NK-92 (cell line): ENCODE data around the gene ARHGEF19.

Experiments
- DNase-seq: peaks from one replicate; lab custom pipeline; 2025; ENCODE audit not compliant: unreplicated experiment; lab: John Stamatoyannopoulos, UW

Gene ARHGEF19

DNA sequence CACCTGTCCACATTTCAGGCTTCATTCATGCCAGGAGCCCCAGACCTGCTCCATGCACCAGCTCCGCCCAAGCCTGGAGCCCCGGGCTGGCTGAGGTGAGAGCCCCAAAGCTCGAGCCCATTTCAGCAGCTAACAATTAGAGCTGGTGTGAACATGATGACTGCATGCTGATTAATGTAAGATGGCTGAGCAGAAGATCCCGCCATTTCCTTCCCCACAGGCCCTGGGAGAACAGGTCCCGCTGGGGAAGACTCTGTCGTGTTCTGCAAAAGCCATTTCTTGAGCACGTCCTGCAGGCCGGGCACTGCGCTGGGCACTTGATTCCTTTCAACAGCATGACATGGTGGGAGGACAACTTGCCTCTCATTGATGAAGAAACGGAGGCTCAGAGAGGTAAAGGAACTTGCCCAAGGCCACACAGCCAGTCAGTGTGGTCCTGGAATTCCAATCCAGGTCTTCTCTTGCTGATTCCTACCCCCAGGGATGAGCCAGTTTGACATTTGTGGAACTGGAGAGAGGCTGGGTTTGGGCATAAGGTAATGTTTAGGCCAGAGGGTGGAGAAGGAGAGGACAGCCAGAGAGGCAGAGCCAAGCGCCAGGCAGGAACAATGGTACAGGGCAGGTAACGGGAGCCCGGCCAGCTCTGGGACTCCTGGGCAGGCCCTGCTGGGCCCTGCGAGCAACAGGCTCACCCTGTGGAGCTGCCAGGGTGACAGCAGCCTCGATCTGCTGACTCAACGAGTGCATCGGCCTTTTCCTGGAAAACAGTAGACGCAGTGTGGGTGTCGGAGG, 28.5 kb downstream of the ARHGEF19 start:
- DNase-seq, result no peak

DNA sequence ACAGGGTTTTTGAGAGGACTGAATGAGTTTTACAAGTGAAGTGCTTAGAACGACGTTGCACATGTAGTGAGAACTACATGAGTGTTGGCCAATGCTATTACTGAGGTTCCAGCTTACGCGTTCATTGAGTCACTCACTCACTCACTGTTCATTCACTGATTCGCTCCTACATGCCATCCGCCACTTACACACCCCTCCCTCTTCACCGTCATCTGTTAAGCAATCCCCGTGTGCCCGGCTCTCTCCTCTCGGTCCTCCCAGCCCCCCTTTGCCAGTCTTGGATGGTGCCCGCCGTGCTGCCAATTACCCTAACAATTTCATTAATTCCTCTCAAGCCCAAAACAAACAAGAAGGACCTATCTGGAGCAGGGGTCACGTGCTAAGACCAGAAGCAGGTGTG, 29.3 kb downstream of the ARHGEF19 start:
- no peak for DNase-seq

DNA sequence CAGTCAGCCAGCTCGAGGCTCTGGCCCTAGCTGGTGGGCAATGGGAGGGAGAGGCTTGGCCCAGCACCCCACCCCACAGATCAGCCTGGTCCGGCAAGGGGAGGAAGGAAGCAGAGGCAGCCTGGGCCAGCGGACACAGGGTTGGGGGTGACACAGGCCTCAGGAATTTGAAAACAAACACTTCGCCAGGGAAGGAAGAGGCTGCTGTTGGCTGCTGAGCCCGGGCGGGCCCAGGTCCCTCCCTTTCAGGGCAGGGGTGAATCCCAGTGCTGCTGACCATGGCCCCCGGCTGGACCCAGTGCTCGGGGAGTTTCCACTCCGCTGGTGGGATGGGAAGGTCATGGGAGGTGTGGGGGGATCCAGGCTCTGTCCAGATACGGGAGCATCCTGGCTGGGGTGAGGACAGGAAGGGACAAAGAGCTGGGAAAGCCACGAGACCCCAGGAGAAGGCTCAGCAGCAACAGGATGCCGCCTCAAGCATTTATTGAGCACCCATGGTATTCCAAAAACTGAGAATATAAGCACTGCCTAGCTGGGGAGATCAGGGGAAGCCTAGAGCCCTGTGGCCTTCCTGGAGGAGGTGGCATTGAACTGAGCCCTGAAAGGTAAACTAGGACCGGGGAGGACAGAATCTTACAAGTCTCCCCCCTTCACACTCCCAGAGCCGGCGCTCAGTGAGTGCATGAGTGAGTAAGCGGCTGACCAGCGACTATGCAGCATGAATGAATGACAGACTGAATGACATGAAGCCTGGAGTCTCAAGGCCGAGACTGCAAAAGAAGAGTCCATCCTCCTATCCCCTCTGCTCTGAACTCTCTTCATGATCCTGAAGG, 30.3 kb downstream of the ARHGEF19 start:
- DNase-seq, result no peak

DNA sequence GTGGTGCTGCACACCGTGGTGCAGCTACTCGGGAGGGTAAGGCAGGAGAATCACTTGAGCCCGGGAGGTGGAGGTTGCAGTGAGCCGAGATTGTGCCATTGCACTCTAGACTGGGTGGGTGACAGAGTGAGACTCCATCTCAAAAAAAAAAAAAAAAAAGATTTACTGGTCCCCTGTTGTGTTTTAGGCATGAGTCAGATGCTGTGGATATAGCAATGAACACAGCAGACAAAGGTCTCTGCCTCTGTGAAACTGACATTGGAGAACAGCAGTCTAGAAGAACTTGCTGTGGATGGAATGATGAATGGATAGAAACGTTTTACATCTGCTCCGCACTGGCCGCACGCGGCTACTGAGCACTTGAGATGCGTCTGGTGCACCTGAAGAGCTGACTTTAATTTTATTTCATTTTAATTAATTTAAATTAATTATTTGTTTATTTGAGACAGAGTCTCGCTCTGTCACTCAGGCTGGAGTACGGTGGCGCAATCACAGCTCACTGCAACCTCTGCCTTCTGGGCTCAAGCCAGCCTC, 32.1 kb downstream of the ARHGEF19 start:
- no peak for DNase-seq

DNA sequence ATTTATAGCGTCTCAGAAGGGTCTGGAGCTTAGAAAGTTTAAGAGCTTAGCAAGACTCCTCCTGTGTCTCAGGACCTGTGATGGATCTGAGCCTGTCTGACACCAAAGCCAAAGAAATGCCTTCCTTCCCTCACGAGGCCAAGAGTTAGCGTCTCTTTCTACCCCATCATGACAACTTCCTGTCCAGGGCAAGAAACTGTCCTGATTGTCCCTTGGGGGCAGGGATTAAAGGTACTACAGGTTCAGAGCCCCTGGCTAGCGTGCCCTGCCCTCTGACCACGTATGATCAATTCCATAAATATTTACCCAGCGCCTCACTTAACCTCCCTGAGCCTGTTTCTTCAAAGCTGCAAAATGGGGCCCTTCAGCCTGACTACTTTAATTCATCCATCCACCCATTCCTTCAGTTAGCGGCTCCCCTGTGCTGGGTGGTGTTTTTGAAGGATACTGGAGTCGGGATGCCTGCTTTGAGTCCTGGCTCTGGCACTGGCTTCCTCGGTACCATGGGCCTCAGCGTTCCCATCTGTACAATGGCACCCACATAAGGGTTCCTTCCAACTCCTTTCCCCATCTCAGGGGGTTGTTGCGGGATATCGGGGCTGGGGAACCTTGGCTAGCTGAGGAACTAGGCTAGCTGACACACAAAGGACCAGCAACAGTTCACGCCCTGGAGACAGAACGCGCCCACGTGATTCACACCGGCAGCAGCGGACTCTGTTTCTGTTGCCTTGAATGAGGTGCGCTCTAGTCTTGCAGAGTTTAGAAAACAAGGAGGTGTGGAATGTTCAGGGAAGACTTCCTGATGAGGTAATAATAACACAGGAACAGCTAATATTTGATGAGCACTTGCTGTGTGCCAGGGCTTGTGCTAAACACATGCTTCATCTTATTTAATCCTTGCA, 33.6 kb downstream of the ARHGEF19 start:
- no peak for DNase-seq

DNA sequence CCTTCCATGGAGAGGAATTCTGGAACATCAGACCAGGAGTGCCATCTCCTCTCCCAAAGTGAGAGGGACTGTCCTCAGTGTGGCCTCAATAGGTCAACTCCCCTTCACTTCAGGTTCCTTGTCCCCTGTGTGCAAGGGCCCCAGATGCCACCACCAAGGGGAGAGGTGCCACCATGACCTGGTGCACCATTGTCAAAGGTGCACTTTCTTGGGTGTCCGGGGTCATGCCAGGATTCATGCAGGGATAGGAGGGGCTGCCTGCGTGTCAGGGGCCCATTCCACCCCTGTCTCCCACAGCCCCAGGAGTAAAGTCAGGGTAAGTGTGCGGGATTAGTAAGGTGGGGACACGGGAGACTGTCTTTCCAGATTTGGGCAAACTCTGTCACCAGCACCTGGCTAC, 35.1 kb downstream of the ARHGEF19 start:
- DNase-seq, result no peak

DNA sequence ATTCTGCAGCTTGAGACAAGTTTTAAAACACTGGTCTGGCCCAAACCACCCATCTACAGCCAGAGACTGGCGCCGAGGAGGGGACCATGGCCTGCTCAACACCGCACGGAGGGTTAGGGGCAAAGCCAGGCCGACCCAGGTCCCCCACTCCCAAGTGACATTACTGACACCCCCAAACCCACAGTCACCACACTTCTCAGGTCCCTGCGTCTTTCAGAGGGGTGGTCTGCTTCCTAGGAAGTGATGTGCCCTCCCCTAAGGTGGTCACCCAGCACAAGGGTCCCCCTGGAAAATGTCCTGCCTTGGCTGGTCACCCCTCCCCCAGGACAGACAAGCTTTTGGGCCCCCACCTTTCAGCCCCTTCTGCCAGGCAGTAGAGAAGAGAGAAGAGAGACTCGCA, 35.8 kb downstream of the ARHGEF19 start:
- DNase-seq, result no peak

DNA sequence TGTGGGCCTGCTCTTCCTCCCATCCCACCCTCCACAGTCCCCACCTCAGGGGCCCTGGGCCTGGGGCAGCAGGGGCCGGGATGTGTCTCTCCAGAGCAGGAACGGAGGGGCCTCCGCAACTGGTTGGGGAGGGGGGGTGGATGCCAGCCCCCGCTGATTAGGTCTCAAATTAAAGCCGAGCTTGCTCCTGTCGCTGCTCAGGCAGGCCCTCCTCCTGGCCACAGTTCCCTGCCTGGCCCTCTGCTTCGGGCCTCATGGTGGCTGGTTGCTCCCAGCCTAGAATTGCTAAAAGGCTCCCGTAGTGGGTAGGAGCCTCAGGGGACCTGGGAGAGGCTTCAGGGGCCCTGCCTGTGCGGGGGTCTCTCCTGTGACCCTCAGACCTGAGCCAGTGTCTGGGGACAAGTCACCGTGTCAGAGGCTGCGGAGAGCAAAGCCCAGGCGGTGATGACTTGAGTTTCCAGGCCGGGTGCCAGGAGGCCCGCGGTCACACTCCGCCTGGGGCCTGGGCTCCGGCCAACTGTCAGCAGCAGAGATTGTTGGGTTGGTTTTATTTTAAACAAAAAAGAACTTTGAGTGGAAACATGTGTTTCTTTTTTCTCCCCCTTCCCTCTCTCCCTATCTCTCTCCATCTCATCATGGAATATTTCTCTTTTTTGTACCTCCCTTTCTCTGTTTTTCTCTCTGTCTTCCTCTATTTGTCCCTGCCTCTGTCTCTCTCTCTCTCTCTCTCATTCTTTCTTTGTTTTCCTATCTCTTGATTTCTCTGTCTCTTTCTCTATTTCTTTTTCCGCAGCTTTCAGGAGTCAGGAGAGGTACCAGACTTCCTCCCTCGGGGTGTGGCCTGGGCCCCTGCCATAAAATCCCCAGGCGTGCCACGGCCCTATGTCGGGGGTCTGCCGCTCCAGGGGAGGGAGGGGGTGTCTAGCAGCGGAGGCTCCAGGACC, 36.6 kb downstream of the ARHGEF19 start:
- no peak for DNase-seq

DNA sequence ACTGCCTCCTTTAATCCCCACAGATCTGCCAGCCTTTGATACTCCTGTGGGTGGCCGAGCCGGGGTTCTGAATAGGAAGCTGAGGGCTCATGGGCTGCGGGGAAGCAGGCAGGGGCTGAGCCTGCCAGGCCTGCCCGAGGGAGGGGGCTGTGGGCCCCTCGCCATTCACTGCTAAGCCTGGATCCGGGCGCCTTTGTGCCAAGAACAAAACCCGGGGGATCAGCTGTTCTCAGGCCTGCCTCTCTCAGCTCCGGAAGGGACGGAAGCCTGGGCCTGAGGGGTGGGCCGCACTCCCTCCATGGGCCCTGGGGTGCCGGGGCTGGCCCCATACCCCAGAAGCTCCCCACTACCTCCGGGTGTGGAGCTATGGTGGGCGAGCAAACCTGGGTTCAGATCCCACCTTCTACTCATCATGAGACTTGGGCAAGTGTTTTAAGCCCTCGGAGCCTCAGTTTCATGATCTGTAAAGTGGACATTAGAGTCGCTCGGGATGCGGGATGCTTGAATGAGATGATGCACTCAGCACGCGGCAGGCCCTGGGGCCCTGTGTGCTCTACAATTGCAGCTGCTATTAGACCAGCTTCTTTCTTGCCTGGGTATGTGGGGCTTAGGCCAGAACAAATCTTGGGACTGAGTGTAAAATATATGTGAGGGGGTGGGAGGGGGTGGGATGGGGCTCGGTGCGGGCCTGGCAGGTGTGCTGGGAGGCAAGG, 37.4 kb downstream of the ARHGEF19 start:
- DNase-seq, result no peak

DNA sequence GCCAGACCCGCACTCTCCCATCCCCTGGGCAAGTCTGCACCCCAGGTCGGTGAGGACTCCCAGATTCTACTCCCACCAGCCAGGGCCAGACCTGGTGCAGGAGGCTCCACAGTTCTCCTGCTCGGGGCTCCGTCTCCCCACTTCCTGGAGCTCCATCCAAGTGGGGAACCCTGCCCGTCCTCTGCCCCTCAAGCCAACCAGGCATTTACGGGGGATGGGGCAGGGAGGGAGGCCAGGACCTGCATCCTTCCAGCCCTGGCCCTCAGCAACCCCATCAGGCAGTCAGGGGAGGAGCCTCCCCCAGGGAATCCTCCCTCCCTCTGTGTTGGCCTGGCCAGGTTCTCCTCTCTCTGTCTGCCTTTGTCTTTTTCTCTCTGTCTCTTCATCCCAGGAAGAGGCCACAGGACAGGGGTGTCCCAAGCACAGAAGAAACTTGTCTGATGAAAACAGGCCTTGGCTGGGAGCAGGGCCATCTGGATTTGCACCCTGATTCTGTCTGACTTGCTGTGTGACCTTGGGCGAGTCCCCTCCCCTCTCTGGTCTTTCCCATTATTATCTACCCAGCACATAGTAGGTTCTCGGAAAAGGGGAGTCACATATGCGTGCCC, 38.1 kb downstream of the ARHGEF19 start:
- no peak for DNase-seq

DNA sequence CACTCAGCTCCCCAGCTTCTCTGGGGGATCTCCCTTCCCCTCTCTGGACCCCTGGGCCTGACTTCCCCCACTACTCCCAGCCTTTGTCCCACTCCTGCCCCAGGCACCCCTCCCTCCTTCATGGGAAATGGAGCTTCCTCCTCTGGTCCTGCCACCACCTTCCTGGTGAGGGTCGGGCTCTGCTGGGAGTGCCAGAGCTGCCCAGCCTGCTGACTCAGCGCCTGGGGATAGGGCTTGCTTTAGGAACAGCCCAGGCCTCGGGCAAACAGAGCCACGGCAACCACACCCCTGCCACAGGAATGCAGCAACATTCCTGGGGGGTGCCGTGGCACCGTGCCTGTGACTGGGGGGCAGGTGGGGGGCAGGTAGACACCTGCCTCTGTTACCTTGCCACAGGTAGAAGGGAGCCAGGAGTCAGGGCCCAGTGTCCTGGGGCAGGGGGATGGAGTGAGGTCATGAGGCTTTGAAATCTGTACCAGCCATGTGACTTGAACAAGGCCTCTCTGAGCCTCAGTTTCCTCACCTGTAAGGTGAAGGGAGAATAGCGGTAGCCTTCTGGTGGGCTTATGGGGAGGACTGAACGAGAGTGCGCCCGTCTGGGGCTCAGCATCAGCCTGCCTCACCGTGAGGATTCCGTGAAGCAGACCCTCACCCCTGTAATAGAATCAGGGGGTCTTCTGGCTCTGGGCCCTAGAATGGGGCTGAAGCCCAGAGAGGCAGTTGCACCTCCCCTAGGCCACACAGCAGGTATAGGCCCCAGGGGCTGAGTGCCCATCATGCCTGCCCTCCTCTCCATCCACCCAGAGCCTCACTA, 38.8 kb downstream of the ARHGEF19 start:
- no peak for DNase-seq

DNA sequence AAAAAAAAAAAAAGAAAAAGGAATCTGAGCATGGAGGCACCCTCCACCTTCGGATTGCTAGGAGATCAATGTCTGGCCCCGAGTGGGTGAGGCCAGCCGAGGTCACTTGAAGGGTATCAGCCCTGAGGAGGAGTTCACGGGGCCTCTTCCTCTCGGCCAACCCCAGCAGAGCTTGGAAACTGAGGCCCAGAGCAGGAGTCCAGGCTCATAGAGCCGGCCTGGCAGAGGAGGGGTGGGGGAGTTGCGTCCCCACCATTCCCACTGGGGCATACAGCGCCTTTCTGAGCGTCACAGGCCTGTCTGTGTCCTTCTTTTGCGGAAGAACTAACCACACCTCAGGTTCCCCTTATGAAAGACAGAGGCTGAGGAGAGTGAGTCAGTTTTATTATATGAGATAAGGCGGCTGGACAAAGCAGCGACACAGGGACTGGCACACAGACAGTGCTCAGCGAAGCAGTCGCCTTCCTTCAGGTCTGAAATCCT, 39.4 kb downstream of the ARHGEF19 start:
- no peak for DNase-seq

DNA sequence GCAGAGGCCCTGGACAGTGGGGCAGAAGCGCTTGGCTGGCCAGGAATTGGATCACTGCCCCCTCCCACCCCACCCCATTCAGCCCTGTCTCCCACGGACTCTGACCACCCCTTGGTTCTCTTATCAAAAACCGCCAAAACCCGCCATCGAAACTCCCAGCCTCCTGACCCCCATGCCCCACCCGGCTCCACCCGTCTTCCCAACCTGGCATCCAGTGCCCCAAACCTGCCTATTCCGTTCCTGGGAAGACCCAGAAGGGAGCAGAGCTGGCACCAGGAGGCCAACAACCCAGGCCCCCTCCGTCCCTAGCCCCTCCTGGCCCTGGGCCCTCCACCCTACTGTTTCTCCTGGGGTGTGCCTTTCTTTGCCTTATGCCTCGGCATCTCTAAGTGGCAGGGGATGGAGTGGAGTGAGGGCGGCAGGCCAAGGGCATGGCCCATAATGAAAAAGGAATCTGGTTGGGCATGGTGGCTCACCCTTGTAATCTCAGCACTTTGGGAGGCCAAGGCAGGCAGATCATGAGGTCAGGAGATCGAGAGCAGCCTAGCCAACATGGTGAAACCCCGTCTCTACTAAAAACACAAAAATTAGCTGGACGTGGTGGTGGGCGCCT, 40.1 kb downstream of the ARHGEF19 start:
- DNase-seq, result no peak

DNA sequence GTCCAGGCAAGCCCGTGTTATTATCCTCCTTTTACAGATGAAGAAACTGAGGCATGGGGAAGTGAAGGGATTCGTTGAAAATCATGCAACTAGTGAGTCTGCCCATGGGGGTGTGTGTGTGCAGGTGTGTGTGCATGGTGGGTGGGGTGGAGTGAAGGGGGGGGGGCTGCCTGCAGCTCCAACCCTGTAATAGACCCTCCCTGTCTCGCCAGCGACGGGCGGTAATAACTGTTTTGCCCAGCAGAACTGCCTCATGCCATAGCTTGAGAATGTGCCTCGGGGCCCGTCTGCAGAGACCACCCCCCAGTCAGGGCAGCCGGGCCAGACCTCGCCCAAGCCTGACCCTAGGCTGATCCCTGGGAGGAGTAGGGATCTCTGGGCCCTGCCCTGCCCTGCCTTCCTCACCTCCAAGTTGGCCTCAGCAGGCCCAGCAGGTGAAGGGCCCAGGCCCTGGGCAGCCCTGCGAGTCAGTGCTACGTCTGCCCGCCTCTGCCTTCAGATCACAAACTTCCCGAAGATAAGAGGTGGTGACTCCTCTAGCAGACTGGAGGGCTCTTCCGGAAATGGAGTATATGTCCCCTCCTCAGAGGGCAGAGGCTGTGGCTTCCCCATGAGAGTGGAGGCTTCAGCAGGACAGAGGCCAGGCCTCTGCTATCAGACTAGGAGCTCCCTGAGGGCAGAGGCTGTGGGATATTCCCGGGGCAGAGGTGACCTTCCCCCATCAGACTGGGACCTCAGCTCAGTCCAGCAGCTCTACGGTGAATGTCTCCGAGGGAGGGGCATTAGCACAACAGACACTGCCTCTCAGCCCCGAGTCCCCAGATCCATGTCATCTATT, 40.9 kb downstream of the ARHGEF19 start:
- no peak for DNase-seq

DNA sequence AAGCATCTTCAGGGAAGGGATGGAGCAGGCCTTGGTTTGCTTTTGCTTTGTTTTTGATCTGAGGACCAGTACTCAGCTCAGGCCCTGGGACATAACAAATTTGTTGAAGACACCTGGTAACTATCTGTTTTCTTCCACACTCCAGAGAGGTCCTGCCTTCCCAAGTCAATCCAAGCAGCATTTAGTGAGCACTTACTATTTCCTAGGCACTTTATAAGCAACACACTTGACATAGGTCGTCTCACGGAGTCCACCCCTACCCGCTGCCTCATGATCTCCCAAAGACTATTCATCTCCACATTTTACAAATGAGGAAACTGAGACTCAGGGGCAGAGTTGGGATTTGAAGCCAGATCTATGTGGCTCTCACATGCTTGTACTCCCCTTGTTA, 42.2 kb downstream of the ARHGEF19 start:
- no peak for DNase-seq

DNA sequence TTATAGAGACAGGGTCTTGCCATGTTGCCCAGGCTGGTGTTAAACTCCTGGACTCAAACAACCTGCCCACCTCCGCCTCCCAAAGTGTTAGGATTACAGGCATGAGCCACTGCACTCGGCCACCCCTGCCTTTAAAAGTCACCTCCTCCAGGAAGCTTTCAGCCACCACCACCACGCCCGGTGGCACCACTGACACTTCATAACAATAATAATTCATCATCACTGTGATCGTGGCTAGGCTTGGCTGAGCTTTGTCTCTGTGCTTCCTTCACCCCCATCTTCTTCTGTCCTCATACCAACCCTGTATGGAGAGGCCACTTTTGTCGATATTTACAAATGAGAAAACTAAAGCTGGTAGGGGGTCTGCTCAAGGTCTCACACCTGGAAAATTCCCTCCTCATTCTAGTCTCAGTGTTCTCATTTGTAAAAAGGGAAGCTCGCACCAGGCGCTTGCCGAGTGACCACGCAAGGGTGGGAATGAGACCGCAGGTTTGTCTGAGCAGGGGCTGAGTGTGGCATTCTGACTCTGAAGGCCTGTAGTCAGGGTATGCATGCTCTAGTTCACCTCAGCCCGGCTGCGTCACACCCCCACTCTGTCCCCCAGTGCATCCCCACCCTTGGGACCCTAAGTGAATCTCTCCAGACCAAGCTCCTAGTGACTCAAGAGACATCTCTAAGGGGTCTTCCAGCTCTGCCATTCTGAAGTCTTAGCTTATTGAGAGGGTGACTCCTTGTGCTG, 43.7 kb downstream of the ARHGEF19 start:
- DNase-seq, result no peak
